GM18867 (cell line): ENCODE results near the gene PEX13.
"Not testable (repeated sequence)": the region's sequence is repeated elsewhere in the genome, so short reads cannot be mapped to it uniquely, and the experiment has no call there.

Experiments used
- ATAC-seq: cut with Tn5 transposase; IDR thresholded peaks from one replicate; pipeline ENCODE4 v1.9.1; 2021; ENCODE audit warnings: mild to moderate bottlenecking, moderate library complexity; ENCODE audit not compliant: unreplicated experiment

Gene PEX13

GRCh38 chr2:61006486-61007105 lies 10.9 kb upstream of the PEX13 start:
- no peak for ATAC-seq

GRCh38 chr2:61009355-61009754 lies 8.2 kb upstream of the PEX13 start:
- no peak for ATAC-seq

GRCh38 chr2:61011678-61012077 lies 5.8 kb upstream of the PEX13 start:
- ATAC-seq: no peak

GRCh38 chr2:61012303-61012702 lies 5.2 kb upstream of the PEX13 start:
- ATAC-seq: not testable (repeated sequence)

- ATAC-seq: no peak
Measured at GRCh38 chr2:61013382-61013781, 4.1 kb upstream of the PEX13 start.

- ATAC-seq: no peak
Measured at GRCh38 chr2:61014763-61015162, 2.8 kb upstream of the PEX13 start.

GRCh38 chr2:61015976-61016375 lies 1.5 kb upstream of the PEX13 start:
- no peak for ATAC-seq

GRCh38 chr2:61016392-61017002 lies 1.0 kb upstream of the PEX13 start:
- ATAC-seq: peak; percentile 18

- peak; percentile 61 for ATAC-seq
Measured at GRCh38 chr2:61017003-61017555, 441 bp upstream of the PEX13 start.

GRCh38 chr2:61018318-61018755 lies 817 bp downstream of the PEX13 start:
- no peak for ATAC-seq

GRCh38 chr2:61018798-61019197 lies 1.3 kb downstream of the PEX13 start:
- ATAC-seq: no peak

- ATAC-seq: no peak
Measured at GRCh38 chr2:61021228-61021660, 3.7 kb downstream of the PEX13 start.

- ATAC-seq: no peak
Measured at GRCh38 chr2:61023670-61024069, 6.2 kb downstream of the PEX13 start.

- ATAC-seq: no peak
Measured at GRCh38 chr2:61029533-61029932, 12.0 kb downstream of the PEX13 start.

- not testable (repeated sequence) for ATAC-seq
Measured at GRCh38 chr2:61034592-61034991, 17.1 kb downstream of the PEX13 start.

GRCh38 chr2:61036643-61037042 lies 19.1 kb downstream of the PEX13 start:
- not testable (repeated sequence) for ATAC-seq

- no peak for ATAC-seq
Measured at GRCh38 chr2:61042807-61043206, 25.3 kb downstream of the PEX13 start.

- ATAC-seq: peak; percentile 71
Measured at GRCh38 chr2:61044636-61045035, 27.1 kb downstream of the PEX13 start.

GRCh38 chr2:61045226-61045625 lies 27.7 kb downstream of the PEX13 start:
- no peak for ATAC-seq

- no peak for ATAC-seq
Measured at GRCh38 chr2:61045999-61046398, 28.5 kb downstream of the PEX13 start.

- no peak for ATAC-seq
Measured at GRCh38 chr2:61055557-61055956, 38.0 kb downstream of the PEX13 start.

GRCh38 chr2:61057562-61057961 lies 40.0 kb downstream of the PEX13 start:
- ATAC-seq: no peak
